IMR-90 (cell line): Measurements from ENCODE around the gene ZNF862. TPM values are rescaled to one million over a fixed set of nuclear protein-coding genes. Genes with fewer than 3 reads are reported as not detected.

Source experiments
- ATAC-seq: fragments of 200-7000 bp; cut with Tn5 transposase; 2 replicates; pipeline ENCODE4 v1.9.1; 2020; ENCODE audit warnings: low read depth, mild to moderate bottlenecking, moderate library complexity
- BruUV-seq: library from RNA; stranded (reverse); fragments of 400-500 nt; replicated peaks from 2 replicates; lab custom pipeline; 2021; lab: Mats Ljungman, UMichigan
- CTCF ChIA-PET: fragments of 300-600 bp; formaldehyde crosslinking; extraction: SDS; loops from one replicate; lab custom pipeline; 2021; ENCODE audit warnings: antibody characterized with exemption; lab: Yijun Ruan, JAX
- POLR2A ChIA-PET: fragments of 300-600 bp; sonication (Branson Sonifier 250); formaldehyde crosslinking; loops from one replicate; lab custom pipeline; 2022; ENCODE audit warnings: antibody characterized with exemption; ENCODE audit not compliant: unreplicated experiment; lab: Charles Lee
- DNase-seq: peaks from one replicate; pipeline ENCODE4 v3.0.0; 2013
- H2AFZ ChIP-seq: replicated peaks from 2 replicates; pipeline ENCODE3; 2013; ENCODE audit warnings: low read length, mild to moderate bottlenecking; ENCODE audit not compliant: poor library complexity
- H2AK5ac ChIP-seq: 2 replicates; pipeline ENCODE4 v1.6.1; 2013; ENCODE audit warnings: low read depth, low read length, inconsistent platforms
- H2AK9ac ChIP-seq: replicated peaks from 2 replicates; pipeline ENCODE3; 2013; ENCODE audit warnings: mild to moderate bottlenecking, low read depth, low read length, moderate library complexity; ENCODE audit not compliant: poor library complexity
- H2BK120ac ChIP-seq: 2 replicates; pipeline ENCODE4 v1.6.1; 2013; ENCODE audit warnings: low read depth, low read length, inconsistent platforms
- H2BK15ac ChIP-seq: 3 replicates; pipeline ENCODE4 v1.6.1; 2013; ENCODE audit warnings: low read depth, low read length, inconsistent platforms
- H2BK20ac ChIP-seq: 2 replicates; pipeline ENCODE4 v1.6.1; 2013; ENCODE audit warnings: low read depth, mild to moderate bottlenecking, inconsistent platforms, low read length, moderate library complexity
- H2BK5ac ChIP-seq: 2 replicates; pipeline ENCODE4 v1.6.1; 2013; ENCODE audit warnings: mild to moderate bottlenecking, low read depth, low read length, inconsistent platforms; ENCODE audit not compliant: poor library complexity, severe bottlenecking
- H3K14ac ChIP-seq: replicated peaks from 2 replicates; pipeline ENCODE4 v1.6.1; 2013; ENCODE audit warnings: low read depth, low read length, inconsistent platforms
- H3K18ac ChIP-seq: 2 replicates; pipeline ENCODE4 v1.6.1; 2013; ENCODE audit warnings: low read depth, low read length, control low read depth
- H3K23ac ChIP-seq: 2 replicates; pipeline ENCODE4 v1.6.1; 2013; ENCODE audit warnings: low read depth, low read length, inconsistent platforms
- H3K27ac ChIP-seq: 2 replicates; pipeline ENCODE4 v1.5.1; 2013; ENCODE audit warnings: mild to moderate bottlenecking, control low read depth, low read length; ENCODE audit not compliant: insufficient read depth
- H3K27me3 ChIP-seq: 2 replicates; pipeline ENCODE4 v1.6.1; 2013; ENCODE audit warnings: low read length; ENCODE audit not compliant: control insufficient read depth, insufficient read depth
- H3K36me3 ChIP-seq: 2 replicates; pipeline ENCODE4 v1.6.1; 2013; ENCODE audit warnings: low read length, mixed read lengths; ENCODE audit not compliant: control insufficient read depth, insufficient read depth
- H3K4ac ChIP-seq: 2 replicates; pipeline ENCODE4 v1.6.1; 2013; ENCODE audit warnings: low read depth, low read length, inconsistent platforms
- H3K4me1 ChIP-seq: 2 replicates; pipeline ENCODE4 v1.6.1; 2013; ENCODE audit warnings: low read length, mixed read lengths; ENCODE audit not compliant: control insufficient read depth, insufficient read depth
- H3K4me2 ChIP-seq: 2 replicates; pipeline ENCODE4 v1.6.1; 2013; ENCODE audit warnings: low read depth, mild to moderate bottlenecking, control low read depth, low read length, moderate library complexity
- H3K4me3 ChIP-seq: 2 replicates; pipeline ENCODE4 v1.5.1; 2013; ENCODE audit warnings: low read depth, mild to moderate bottlenecking, control low read depth, low read length, moderate library complexity; ENCODE audit not compliant: insufficient read depth
- H3K56ac ChIP-seq: 2 replicates; pipeline ENCODE4 v1.6.1; 2013; ENCODE audit warnings: low read length, inconsistent platforms; ENCODE audit not compliant: insufficient read depth; ENCODE audit errors: extremely low read depth
- H3K79me1 ChIP-seq, 2 experiments: 2 replicates each; pipeline ENCODE4 v1.6.1; 2013; ENCODE audit warnings: low read length in 2 of 2, inconsistent platforms in 1 of 2, low read depth in 1 of 2
- H3K9ac ChIP-seq: 2 replicates; pipeline ENCODE4 v1.6.1; 2013; ENCODE audit warnings: low read depth, low read length, control low read depth
- H3K9me1 ChIP-seq: 2 replicates; pipeline ENCODE4 v1.6.1; 2013; ENCODE audit warnings: low read length, inconsistent platforms; ENCODE audit not compliant: insufficient read depth
- H3K9me3 ChIP-seq: 2 replicates; pipeline ENCODE4 v1.6.1; 2013; ENCODE audit warnings: low read length; ENCODE audit not compliant: control insufficient read depth, insufficient read depth
- H4K20me1 ChIP-seq: 2 replicates; pipeline ENCODE4 v1.6.1; 2013; ENCODE audit warnings: low read length, inconsistent platforms; ENCODE audit not compliant: insufficient read depth
- H4K5ac ChIP-seq: 2 replicates; pipeline ENCODE4 v1.6.1; 2013; ENCODE audit warnings: mild to moderate bottlenecking, low read depth, low read length, control low read depth
- H4K8ac ChIP-seq, 2 experiments: 2 replicates each; pipeline ENCODE4 v1.6.1; 2013; ENCODE audit warnings: low read depth in 2 of 2, low read length in 2 of 2, control low read depth in 1 of 2, inconsistent platforms in 1 of 2
- H4K91ac ChIP-seq: 2 replicates; pipeline ENCODE4 v1.6.1; 2013; ENCODE audit warnings: low read depth, low read length, inconsistent platforms; ENCODE audit not compliant: insufficient read depth
- BHLHE40 ChIP-seq: fragments of 150-350 bp; IDR thresholded peaks from 2 replicates; pipeline ENCODE4 v1.6.1; 2016; ENCODE audit warnings: mild to moderate bottlenecking, low read depth, low read length
- CEBPB ChIP-seq: IDR thresholded peaks from 2 replicates; pipeline ENCODE4 v1.6.1; 2012; ENCODE audit warnings: low read depth, low read length, improper control_type of control experiment
- CHD1 ChIP-seq: IDR thresholded peaks from 2 replicates; pipeline ENCODE4 v1.6.1; 2012; ENCODE audit warnings: low read depth, low read length, improper control_type of control experiment
- ELK1 ChIP-seq: fragments of 150-350 bp; IDR thresholded peaks from 2 replicates; pipeline ENCODE4 v1.6.1; 2016; ENCODE audit warnings: low read depth, mild to moderate bottlenecking, low read length, moderate library complexity, borderline replicate concordance
- FOS ChIP-seq: fragments of 150-350 bp; IDR thresholded peaks from 2 replicates; pipeline ENCODE4 v1.6.1; 2016; ENCODE audit warnings: low read depth, low read length
- MAFK ChIP-seq: IDR thresholded peaks from 2 replicates; pipeline ENCODE4 v1.6.1; 2012; ENCODE audit warnings: low read depth, low read length, improper control_type of control experiment
- MAZ ChIP-seq: IDR thresholded peaks from 2 replicates; pipeline ENCODE4 v1.6.1; 2012; ENCODE audit warnings: low read depth, mild to moderate bottlenecking, low read length, improper control_type of control experiment, moderate library complexity, borderline replicate concordance
- MXI1 ChIP-seq: IDR thresholded peaks from 2 replicates; pipeline ENCODE4 v1.6.1; 2012; ENCODE audit warnings: low read depth, mild to moderate bottlenecking, low read length, moderate library complexity, borderline replicate concordance
- NFE2L2 ChIP-seq: fragments of 150-350 bp; IDR thresholded peaks from 2 replicates; pipeline ENCODE4 v1.6.1; 2016; ENCODE audit warnings: low read depth, mild to moderate bottlenecking, low read length
- POLR2A ChIP-seq: IDR thresholded peaks from 2 replicates; pipeline ENCODE4 v1.6.1; 2012; ENCODE audit warnings: mild to moderate bottlenecking, low read depth, low read length
- RAD21 ChIP-seq: IDR thresholded peaks from 2 replicates; pipeline ENCODE4 v1.6.1; 2012; ENCODE audit warnings: low read length, improper control_type of control experiment
- RCOR1 ChIP-seq: IDR thresholded peaks from 2 replicates; pipeline ENCODE4 v1.6.1; 2012; ENCODE audit warnings: mild to moderate bottlenecking, low read length, improper control_type of control experiment; ENCODE audit not compliant: insufficient replicate concordance
- RFX5 ChIP-seq: IDR thresholded peaks from 2 replicates; pipeline ENCODE4 v1.8.0; 2012; ENCODE audit warnings: low read depth, mild to moderate bottlenecking, low read length, moderate library complexity
- SMC3 ChIP-seq: fragments of 150-350 bp; IDR thresholded peaks from 2 replicates; pipeline ENCODE4 v1.6.1; 2016; ENCODE audit warnings: low read depth, mild to moderate bottlenecking, antibody characterized with exemption, low read length, moderate library complexity
- USF2 ChIP-seq: fragments of 150-350 bp; IDR thresholded peaks from 2 replicates; pipeline ENCODE4 v1.6.1; 2017; ENCODE audit warnings: mild to moderate bottlenecking, antibody characterized with exemption, low read length, low read depth
- WGBS, 2 experiments: methylation state at CpG; one replicate each; pipeline versions ENCODE4 v1.1.5 to v1.1.7; 2013; ENCODE audit warnings: missing lambda C conversion rate in 2 of 2; ENCODE audit not compliant: insufficient read length in 1 of 2; ENCODE audit errors: extremely low coverage in 2 of 2; 5-methylcytosine and 5-hydroxymethylcytosine counted together
- dilution Hi-C: fragments of 300-500 bp; cut with HindIII; formaldehyde crosslinking; loops from one replicate; pipeline ENCODE4 v1.14.3; 2018; ENCODE audit warnings: low sequenced_read_pairs; ENCODE audit not compliant: unreplicated experiment
- in situ Hi-C: fragments of 300-500 bp; cut with MboI; formaldehyde crosslinking; loops from 3 replicates; pipeline ENCODE4 v1.14.3; 2019; ENCODE audit warnings: low sequenced_read_pairs, inconsistent platforms, mixed read lengths
- intact Hi-C: fragments of 100-400 bp; cut with micrococcal nuclease; formaldehyde crosslinking; loops from 2 replicates; pipeline ENCODE4 v1.10.0; 2022
- polyA plus RNA-seq, 3 experiments: library from polyadenylated mRNA; depleted of rRNA; stranded (reverse); fragments of >200 nt; gene quantifications; 2 replicates each; pipeline ENCODE4 v1.2.3, GENCODE V29; 2012; ENCODE audit warnings: low replicate concordance in 1 of 3
- total RNA-seq: library from RNA; depleted of rRNA; stranded (reverse); fragments of >200 nt; gene quantifications from 2 replicates; pipeline ENCODE4 v1.2.3, GENCODE V29; 2012

Gene ZNF862
- total and polyA plus RNA-seq, 2 of the 4 experiments (the other 2 are of a cell fraction), result 5.9 to 10.8 TPM

- Histone ChIP-seq H3K4me1 (peaks cover 12% of the 10 kb centered on the region), H3K27ac (no peak overlapping the region), H4K8ac (no peak overlapping the region), H3K23ac (no peak overlapping the region), H3K4me2 (no peak overlapping the region), H3K14ac (no peak overlapping the region), H3K79me1 (no peaks in the 10 kb centered on the region), H2AK9ac (no peak overlapping the region), H3K27me3 (no peaks in the 10 kb centered on the region), H2AFZ (no peak overlapping the region), H4K5ac (no peak overlapping the region), H3K18ac (no peak overlapping the region), H4K91ac (no peak overlapping the region), H3K56ac (no peak overlapping the region), H3K9ac (no peak overlapping the region), H3K36me3 (peaks cover 39% of the 10 kb centered on the region), H3K4ac (no peak overlapping the region), H2BK20ac (no peak overlapping the region), H2BK15ac (no peak overlapping the region), H2BK5ac (no peak overlapping the region), H2AK5ac (no peak overlapping the region), H3K4me3 (no peak overlapping the region), H3K9me3 (no peaks in the 10 kb centered on the region), H4K20me1 (no peaks in the 10 kb centered on the region), H3K9me1 (peaks cover 11% of the 10 kb centered on the region), H2BK120ac (no peak overlapping the region)
- WGBS, 2 experiments, result no CpG with 5 or more reads among the region's 6 CpGs
- intact Hi-C loops, result no loop called here
- no TSS peak for BruUV-seq
- ChIA-PET POLR2A (no interaction called here), CTCF (no interaction called here)
- TF ChIP-seq RAD21, result no peak
- no peak for TF ChIP-seq CHD1
- no peak for TF ChIP-seq MAFK
- TF ChIP-seq ELK1, result no peak
- TF ChIP-seq FOS, result no peak
- no peak for TF ChIP-seq MAZ
- no peak for TF ChIP-seq NFE2L2
- no peak for TF ChIP-seq SMC3
- TF ChIP-seq MXI1, result no peak
- no peak for TF ChIP-seq USF2
- no peak for TF ChIP-seq CEBPB
- no peak for TF ChIP-seq BHLHE40
- no peak for TF ChIP-seq RCOR1
- no peak for TF ChIP-seq RFX5
- TF ChIP-seq POLR2A, result no peak
- dilution Hi-C loops, result no loop called here
- ATAC-seq (no peak), DNase-seq (no peak)
- in situ Hi-C loops, result loop anchor here (25.0 kb wide), 1 partner anchor 553 kb away; a partner anchor contains a TSS
Measured at GRCh38 chr7:149859369-149859768, 21.2 kb downstream of the ZNF862 start.
